HEK293T (cell line): ENCODE data around the gene KCNJ3.

ENCODE experiments used
- ELF4 ChIP-seq: fragments of 450-650 bp; IDR thresholded peaks from 2 replicates; pipeline ENCODE4 v1.6.1; 2017; ENCODE audit warnings: antibody characterized with exemption
- LEF1 ChIP-seq: fragments of 450-650 bp; IDR thresholded peaks from 2 replicates; pipeline ENCODE4 v1.6.1; 2017; ENCODE audit warnings: mild to moderate bottlenecking, borderline replicate concordance
- SUZ12 ChIP-seq: fragments of 450-650 bp; IDR thresholded peaks from 2 replicates; pipeline ENCODE4 v1.6.1; 2016; ENCODE audit warnings: mild to moderate bottlenecking
- TARDBP ChIP-seq: fragments of 450-650 bp; IDR thresholded peaks from 2 replicates; pipeline ENCODE4 v1.6.1; 2016

DNA sequence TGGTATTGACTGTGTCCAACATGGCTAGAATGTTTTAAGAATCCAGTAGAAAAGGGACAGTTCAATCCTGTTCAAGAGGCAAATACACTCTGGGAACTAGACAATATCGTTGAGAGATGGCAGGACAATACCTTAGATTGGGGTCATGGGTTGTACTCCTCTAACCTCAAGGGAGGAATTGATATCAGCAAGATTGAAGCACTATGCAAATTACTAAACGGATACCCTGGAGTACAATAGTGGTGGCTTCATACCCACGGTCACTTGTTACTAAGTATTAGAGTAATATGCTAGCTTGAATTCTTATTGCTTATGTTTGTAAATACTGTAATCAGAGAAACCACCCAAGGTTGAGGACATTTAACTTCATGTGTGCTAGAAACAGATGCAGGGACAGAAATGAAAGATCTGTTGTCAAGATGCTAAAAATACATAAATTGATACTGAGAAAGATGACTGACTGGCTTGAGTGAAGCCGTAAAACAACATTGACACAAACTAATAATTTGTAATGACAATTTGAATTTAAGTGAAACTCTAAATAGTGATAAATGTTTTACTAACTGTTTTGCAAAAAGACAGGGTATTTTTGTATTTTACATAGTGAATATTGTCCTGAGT is 73.3 kb downstream of the KCNJ3 start:
- TF ChIP-seq SUZ12, result no peak
- no peak for TF ChIP-seq TARDBP
- no peak for TF ChIP-seq LEF1
- no peak for TF ChIP-seq ELF4
